Stimulated activated CD8-positive, alpha-beta memory T cell treated with anti-CD3 and anti-CD28 coated beads, Interleukin-7, amount 100 ng/mL, for 48 hours (primary cell): ENCODE results near the gene SLC47A1.
"Not testable (repeated sequence)": the region's sequence is repeated elsewhere in the genome, so short reads cannot be mapped to it uniquely, and the experiment has no call there.

Experiments
- DNase-seq, 2 donors: peaks; one replicate each; pipeline ENCODE4 v3.0.0-alpha.2; 2020; ENCODE audit warnings: low read depth in 1 of 2; ENCODE audit errors: extremely low read depth in 1 of 2

Gene SLC47A1

DNA sequence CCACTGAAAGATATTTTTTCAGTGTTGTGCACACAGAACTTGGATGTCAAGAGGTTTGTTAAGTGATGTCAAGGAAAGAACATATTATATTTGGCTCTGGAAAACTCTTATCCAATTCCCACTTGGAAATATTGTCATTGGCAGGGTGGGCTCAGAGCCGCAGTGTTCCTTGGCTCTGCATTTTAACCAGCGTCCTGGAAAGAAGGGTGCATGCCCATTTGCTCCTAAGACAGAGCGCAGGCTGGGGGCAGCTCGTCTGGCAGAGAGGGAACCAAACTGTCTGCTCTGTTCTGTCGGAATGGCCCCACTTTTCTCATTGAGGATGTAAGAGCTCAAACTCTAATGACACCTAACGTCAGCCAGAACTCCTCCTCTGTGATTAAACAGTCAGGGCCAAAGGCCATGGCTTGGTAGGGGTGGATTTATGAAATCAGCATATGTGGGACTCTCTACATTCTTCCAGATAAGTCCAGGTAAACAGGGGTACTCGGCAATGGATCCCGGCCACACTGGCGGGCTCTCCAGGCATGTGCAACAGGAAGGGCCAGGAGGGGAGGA is 18.0 kb downstream of the SLC47A1 start:
- DNase-seq: no peak

DNA sequence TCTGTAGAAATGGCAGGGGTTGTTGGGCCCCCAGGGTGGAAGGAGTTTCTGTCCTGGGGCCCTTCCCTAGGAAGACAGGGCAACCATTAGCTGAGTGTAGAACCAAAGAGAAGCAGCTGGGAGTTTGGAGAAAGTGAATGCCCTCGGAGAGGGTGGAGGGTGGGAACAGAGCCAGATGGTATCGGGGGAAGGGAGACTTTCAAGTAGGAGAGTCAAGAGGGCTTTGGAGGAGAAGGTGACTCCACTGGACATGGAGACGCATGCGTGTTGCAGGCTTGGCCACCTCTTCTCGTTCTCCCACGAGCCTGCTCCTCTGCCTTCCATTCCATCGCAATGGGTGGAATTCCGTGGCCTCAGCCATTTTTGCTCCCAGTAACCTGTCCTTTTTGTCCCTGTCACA is 19.4 kb downstream of the SLC47A1 start:
- no peak for DNase-seq

DNA sequence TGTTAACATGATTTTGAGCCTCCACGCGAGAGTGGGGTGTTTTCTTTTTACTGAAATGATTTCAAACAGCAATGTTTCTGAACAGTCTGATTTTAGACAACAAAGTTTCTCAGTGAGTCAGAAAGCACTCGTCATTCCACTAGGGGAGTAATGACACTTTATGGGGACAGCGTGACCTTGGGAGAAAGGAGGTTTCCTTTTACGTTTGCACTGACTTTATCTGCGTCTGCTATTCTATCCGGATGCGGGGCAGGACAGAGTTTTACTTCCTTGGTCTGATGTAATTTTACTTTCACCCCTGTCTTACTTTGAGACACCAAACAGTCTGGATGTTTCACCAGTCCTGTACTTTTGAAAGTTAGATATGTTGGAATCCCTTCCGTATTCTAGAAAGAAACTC is 20.7 kb downstream of the SLC47A1 start:
- DNase-seq: no peak

DNA sequence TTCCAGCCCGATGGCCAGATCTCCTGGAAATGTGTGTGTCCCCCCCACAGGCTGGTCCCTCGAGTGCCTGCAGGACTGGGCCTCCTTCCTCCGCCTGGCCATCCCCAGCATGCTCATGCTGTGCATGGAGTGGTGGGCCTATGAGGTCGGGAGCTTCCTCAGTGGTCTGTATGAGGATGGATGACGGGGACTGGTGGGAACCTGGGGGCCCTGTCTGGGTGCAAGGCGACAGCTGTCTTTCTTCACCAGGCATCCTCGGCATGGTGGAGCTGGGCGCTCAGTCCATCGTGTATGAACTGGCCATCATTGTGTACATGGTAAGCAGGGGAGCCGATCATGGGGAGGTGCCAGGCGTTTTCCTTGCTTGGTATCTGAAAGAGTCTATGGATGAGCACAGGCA is 22.1 kb downstream of the SLC47A1 start:
- DNase-seq: no peak

DNA sequence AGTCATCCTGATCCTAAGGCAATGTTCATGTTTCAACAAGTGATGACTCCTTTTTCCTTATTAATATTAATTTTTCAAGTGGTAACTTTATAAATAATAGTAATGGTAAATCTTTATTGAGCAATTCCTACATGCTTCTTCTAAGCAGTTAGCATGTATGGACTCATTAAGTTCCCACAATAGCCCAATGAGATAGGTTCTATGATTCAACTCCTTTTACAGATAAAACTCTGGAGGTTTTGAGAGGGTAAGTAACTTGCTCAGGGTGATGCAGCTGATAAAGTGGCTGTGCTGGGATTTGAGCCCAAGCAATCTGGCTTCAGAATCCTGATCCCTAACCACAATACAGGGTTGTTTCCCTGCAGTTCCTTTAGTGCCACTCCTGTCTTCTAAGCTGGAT is 25.3 kb downstream of the SLC47A1 start:
- DNase-seq: no peak

DNA sequence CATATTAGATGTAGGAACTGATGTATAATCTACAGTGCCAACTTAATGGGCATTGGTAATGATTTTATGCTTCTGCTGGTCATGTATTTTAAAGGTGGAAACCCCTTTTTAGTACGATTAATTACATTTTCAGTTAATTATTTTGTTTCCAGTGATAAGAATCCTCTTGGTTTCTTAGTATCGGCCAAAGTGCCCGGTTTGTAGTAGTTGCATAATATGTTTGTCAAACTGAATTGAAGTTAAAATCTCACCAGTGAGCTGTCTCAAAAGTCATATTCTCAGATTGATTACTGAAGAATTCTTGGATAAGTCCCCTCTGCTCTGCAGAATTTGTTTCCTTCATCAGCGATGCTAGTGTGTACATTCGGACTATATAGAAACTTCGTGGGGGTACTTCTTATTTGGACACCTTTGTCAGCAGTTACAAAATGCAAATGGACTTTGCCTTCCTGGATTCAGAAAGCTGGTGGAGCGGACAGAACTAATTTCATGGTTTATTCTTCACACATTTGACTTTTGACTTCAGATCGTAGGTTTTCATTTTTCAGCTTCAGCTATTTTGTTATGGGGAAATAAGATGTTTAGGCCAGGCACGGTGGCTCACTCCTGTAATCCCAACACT is 28.2 kb downstream of the SLC47A1 start:
- no peak for DNase-seq

DNA sequence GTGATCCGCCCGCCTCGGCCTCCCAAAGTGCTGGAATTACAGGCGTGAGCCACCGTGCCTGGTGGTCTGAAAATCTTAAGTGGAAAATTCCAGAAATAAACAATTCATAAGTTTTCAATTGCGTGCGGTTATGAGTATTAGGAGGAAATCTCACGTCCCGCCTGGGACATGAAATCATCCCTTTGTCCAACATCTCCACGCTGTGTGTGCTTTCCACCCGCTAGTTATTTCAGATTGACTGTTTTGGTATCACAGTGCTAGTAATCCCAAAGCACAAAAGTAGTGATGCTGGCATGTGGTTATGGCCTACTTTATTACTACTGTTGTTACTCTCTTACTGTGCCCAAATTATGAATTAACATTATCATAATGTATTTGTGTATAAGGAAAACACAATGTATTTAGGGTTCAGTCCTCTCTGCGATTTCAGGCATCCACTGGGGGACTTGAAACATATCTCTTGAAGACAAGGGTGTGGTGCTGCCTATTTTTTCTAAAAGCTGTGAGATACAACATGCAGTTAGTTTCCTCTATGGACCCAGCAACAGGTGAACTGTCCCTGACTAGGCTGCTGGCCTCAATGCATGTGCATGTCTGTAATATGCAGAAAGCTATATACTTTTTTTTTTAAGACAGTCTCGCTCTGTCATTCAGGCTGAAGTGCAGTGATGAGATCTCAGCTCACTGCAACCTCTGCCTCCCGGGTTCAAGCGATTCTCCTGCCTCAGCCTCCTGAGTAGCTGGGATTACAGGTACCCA is 32.3 kb downstream of the SLC47A1 start:
- DNase-seq: no peak

DNA sequence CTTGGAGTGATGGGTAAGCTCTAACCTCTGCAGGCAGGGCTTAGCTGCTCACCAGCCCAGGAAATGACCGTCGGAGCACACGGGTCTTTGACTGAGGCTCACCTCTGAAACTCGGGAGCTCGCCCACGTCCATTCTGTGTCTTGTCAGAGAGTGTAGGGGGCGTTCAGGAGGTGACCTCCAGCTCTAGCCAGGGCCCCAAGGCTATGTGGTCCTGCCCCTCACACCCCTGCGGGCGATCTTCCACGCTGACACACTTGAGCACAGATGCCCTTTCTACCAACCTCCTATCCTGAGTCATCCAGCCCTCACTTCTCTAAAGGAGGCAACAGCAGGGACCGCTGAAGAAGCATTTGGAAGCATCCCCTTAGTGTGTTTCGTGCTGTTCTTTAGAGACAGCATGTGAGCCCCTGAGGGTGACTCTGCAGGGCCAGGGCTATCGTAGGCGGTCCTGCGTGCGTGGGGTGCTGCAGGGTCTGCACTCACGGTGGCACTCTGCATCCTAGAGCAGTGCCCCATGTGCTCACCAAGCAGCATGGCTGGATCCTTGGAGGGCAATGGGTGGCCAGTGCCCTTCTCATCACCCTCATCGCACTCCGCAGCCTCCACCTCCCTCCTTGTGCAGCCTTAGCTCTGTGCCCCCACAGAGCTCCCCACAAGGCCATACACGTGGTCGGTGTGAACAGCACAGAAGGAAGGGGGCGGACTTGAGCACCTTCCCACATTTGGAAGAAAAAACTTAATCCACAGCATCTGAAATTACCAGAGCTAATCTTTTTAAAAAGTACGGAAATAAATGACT is 33.8 kb downstream of the SLC47A1 start:
- no peak for DNase-seq

DNA sequence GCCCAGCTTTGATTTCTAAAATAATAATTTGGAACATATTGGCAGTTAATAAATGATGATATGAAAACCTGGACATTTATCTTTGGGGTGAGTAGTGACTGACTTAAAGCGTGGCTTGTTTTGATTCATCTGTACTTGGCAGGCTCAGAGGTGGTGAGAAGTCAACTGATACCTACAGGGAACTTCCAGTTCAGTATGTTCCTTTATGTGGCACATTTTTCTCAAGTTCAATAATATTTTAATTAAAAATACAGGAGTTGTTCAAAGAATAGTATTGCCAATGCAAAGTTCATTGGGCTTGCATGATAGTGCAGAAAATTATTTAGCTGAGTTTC is 34.3 kb downstream of the SLC47A1 start:
- no peak for DNase-seq

DNA sequence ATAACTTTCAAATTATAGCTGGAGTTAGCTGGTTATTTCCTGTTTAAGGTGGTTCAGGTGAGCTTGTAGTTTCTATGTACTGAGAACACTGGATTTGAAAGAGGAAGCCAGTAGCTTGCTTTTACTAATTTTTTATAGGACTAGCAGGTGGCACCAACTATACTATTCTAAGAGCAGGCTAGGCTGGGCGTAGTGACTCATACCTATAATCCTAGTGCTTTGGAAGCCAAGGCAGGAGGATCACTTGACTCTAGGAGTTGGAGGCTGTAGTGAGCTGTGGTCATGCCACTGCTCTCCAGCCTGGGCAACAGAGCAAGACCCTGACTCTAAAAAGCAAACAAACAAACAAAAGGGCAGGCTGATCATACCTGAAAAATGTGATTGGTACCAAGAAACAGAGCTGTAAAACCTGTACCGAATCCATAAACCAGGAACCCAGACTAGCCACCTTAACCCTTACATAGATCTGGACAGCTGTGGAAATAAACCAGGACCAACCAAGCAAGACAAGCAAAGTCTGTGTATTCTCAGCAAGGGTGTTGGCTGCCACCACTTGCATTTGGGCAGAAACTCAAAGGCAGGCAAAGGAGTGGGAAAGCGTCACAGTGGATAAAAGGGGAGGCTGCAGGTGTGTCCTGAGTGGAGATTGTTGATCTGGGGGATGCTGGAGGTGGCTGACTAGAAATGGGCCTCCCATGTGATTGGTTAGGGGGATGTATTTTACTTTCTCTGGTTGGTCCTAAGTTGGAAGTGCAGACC is 36.3 kb downstream of the SLC47A1 start:
- no peak for DNase-seq

DNA sequence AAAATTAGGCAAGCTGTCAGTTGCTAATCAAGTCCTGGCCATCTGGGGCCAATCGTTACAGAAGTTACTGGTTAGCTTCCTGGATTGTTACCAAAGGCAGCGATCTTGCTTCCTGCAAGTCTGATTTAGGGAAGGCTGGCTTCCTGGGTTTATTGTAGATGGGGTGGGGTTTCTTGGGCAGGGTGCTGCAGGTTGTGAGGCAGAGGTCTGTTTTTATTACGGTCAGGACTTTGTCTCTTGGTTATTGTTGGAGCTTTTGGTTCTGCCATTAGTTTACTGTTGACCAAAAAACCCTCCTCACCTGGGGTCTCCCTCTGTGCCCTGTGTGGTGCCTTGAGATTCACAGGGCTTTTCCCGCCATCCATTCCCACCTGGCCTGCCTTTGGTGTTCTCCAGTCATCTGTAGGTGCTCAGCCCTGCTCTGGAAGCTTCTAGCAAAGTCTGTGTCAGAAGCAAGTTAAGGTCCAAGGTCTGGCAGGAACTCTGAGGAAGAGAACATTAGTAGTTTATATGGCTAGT is 36.9 kb downstream of the SLC47A1 start:
- DNase-seq: no peak

DNA sequence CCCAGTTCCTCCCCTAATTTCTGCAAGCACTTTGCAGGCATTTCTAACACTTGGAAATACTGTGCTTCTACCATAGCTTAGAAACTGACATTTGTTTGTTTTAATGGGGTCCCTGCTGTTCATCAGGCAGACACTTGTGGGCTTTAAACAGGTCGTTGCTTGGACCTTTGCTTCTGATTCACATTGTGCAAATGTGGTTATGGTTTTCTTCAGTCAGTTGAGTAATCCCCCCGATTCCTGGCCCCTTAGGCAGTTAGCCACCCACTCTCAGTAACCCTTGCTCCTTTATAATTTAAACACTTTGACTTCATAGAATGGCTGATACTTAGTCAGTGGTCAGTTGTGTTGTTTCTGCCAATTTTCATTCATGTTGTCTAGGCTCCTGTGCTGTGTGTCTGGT is 39.4 kb downstream of the SLC47A1 start:
- no peak for DNase-seq

DNA sequence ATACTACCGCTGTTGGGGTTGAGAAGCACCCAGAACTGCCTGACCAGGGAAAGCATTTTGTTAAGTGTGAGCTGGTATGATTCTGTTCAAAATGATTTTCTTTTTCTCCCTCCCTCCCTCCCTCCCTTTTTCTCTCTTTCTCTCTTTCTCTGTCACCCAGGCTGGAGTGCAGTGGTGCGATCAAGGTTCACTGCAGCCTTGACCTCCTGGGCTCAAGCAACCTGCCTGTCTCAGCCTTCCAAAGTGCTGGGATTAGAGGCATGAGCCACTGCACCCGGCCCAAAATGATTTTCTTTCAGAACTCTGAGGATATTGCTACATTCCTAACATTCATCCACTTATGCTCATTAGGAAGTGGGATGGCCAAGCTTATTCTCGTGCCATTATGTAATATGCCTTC is 41.3 kb downstream of the SLC47A1 start:
- DNase-seq: no peak

DNA sequence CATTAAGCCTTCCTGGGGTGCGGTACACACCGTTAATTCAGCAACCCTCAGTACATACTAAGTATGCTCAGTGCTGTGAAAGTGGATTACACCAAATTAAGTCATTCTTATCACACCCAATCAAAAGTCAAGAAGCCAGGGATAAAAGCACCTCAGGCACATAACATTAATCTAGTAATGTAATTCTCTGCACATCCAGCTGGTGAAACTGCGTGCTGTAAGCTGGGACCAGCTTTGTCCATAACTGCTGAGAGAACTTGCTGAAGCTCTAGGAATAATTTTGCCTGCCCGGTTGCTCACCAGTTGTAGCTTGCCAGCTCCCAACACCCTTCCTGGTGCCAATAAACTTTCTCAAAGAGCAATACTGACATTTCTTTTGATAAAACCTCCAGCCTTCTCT is 44.9 kb downstream of the SLC47A1 start:
- no peak for DNase-seq

DNA sequence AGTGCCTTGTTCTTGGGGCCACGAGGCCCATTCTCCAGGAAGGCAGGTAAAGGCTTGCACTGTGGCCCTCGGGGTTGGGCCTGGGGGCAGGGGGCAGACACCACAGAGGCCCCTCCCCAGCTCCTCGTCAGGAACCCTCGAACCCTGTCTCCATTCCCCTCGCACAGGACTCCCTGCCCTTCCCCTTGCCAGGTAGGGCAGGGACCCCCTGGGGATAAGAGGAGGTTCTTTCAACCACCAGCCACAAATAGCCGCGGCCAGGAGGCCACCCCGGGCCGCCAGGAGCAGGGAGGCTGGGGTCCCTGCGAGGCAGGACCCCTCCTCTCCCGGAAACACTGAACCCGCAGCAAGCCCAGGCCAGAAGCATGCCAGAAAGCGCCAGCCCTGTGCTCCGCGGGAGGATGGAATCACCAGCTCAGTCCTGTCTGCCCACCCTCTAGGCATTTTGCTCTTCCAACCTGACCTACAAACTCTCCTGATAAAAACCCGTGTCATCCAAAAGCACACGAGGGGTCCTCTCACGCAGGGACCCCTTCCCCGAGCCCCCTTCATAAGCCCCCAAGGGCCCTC is 45.6 kb downstream of the SLC47A1 start:
- DNase-seq: no peak

DNA sequence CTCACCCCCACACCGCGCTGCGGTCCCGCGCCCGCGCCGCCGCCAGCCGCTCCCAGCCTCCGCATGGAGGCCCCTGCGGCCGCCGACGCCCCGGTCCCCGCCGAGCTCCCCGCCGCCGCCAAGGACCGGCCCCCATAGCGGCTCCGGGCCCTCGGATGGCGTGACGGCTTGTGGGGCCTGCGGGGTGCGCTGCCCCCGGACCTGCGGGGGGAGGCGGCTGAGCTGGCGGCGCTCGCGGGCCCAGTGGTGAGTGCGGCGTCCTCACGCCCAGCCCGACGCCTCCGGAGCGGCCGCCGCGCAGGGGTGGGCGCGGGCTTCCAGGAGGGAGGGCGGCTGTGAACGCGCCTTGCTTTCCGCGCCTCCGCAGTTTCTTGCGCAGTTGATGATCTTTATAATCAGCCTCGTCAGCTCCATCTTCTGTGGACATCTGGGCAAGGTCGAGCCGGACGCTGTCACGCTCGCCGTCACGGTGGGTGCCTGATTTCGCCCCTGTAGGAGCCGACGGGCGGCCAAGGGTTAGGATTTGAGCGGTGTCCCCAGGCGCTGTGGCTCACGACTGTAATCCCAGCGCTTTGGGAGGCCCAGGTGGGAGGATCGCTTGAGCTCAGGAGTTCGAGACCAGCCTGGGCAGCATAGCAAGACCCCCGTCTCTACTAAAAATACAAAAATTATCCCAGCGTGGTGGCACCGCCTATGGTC is 46.4 kb downstream of the SLC47A1 start:
- DNase-seq: no peak

DNA sequence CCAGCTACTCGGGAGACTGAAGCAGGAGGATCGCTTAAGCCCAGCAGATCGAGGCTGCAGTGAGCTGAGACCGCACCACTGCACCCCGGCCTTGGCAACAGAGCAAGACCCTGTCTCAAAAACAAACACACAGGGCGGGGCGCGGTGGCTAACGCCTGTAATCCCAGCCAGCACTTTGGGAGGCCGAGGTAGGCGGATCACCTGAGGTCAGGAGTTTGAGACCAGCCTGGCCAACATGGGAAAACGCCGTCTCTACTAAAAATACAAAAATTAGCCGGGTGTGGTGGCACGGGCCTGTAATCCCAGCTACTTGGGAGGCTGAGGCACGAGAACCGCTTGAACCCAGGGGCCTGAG is 46.9 kb downstream of the SLC47A1 start:
- DNase-seq: not testable (repeated sequence)

DNA sequence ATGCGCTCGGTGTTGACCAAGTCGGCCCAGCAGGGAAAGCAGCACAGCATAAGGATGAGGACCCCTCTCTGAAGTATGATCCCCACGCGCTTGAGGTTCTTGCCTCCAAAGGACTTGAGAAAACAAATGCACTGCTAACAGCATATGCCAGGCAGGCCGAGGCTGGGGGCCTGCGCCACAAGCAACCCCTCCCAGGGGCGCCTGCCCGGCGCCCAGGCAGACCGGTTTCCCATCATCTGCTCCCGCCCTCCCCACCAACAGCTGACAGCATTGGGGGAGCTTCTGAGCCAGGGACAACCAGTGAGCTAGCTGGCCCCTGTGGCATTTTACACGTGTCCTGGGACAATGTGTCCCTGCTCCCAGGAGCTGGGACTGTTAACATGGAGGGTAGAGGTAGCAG is 48.5 kb downstream of the SLC47A1 start:
- DNase-seq: not testable (repeated sequence)

DNA sequence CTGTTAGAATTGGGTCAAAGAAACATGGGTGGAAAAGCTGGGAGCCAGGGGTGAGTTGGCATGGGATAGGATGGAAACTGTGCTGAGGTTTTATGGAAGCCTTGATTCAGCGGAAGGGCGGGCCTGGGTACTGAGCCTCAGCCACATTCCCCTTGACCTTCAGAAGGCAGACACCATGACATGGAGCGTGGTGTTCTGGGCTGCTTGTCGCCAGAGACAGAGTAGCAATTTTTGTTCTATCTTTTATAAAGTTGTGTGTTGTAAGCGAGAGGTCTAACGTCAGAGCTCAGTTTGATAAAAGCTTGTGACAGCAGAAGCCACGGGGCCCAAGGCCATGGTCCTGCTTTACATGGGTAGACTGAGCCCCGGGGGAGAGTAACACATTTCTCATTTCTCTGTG is 50.2 kb downstream of the SLC47A1 start:
- DNase-seq: no peak

DNA sequence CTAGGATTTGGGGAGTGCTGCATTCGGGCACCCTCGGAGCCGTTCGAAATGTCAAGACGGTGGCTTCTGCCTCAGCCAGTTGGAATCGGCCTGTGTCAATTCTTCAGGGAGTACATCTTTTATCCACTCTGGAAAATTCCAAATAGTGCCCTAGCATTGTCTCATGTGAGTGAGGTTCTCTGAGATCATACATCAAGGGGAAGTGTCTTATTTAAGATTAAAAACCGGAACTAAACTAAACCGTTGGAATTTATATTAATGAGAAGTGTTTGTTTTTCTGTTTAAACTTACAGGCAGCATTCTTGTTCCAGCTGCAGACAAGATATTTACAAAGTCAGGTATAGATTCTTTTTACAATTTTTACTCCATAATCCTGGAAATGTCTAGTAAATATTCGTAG is 56.8 kb downstream of the SLC47A1 start:
- no peak for DNase-seq
